GM18868 (cell line): ENCODE data around the gene LRRIQ1.

Experiments
- ATAC-seq: cut with Tn5 transposase; IDR thresholded peaks from one replicate; pipeline ENCODE4 v1.9.1; 2021; ENCODE audit warnings: mild to moderate bottlenecking, moderate library complexity; ENCODE audit not compliant: unreplicated experiment

The LRRIQ1 gene

GRCh38 chr12:85059594-85059993 lies 23.4 kb downstream of the LRRIQ1 start:
- ATAC-seq: no peak

DNA sequence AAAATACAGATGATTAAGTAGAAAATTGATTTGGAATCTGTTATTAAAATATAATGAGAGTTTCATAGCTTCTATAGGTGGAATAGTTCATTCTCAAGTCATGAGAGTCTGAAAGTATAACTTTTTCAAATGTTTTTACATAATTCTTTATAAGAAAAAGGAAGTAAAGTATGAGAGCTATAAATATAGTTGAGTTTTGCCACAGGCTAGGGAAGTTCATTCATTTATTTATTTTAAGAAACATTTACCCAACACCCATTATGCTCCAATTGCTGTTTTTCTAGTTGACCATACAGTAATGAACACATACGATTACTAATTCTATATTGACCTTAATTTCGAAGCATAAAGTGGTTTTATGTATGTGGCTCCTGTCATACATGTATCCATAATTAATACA lies 24.8 kb downstream of the LRRIQ1 start:
- no peak for ATAC-seq

DNA sequence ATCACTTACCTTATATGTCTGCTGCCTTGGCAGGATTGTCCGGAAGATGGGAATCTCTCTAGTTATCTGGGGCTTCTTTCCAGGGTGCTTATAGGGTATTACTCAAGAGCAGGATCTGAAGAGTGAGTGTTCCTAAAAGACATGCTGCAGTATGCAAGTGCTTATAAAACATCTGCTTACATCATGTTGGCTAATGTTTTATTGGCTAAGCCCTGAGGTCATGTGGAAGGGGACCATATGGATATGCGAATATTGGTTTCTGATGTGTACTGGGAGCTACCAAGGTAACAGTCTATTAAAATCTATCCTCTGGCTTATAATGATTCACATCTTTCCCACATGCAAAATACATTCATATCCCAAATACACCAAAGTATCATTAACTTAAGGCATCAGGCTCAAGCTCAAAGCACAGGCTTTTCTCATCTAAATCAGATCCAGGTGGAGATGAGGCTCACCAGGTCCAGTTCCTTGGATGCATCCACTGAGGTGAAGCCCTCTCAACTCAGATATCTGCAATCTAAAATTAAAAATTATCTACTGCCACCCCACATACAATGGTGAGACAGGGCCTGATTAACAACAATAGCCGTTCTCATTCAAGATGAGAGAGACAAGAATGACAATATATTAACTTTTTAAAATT lies 29.8 kb downstream of the LRRIQ1 start:
- ATAC-seq: no peak

DNA sequence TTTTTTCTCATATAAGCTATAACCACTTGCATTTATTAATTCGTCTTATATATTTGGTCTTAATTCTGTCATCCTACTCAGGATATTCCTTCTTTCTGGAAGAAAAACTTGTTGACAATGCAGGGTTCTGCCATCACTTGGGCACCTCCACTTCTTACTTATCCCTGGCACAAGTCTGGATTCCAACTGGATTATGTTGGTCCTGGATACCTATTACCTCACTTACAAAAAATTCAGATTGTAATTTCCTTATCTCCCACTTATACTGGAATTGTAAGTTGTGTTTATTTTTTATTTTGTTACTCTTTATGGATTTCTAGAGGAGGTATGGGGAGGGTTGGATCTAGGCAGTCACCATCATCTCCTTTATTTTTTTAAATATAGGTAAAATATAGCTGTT lies 36.7 kb downstream of the LRRIQ1 start:
- no peak for ATAC-seq

GRCh38 chr12:85076688-85077430 lies 40.7 kb downstream of the LRRIQ1 start:
- peak; percentile 82 for ATAC-seq

DNA sequence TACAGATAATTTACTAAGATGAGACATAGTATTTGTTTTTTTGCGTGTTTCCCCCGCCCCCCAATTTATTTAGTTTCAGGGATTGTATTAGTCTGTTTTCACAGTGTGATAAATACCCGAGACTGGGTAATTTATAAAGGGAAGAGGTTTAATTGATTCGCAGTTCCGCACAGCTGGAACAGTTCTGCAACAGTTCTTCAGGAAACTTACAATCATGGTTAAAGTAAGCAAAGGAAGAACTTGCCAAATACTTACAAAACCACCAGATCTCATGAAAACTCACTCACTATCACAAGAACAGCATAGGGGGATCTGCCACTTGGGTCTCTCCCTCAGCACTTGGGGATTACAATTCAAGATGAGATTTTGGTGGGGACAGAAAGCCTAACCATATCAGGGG lies 48.9 kb downstream of the LRRIQ1 start:
- ATAC-seq: no peak

- no peak for ATAC-seq
Measured at GRCh38 chr12:85089792-85090191, 53.6 kb downstream of the LRRIQ1 start.

- ATAC-seq: no peak
Measured at GRCh38 chr12:85092814-85093370, 56.7 kb downstream of the LRRIQ1 start.

GRCh38 chr12:85095501-85095900 lies 59.4 kb downstream of the LRRIQ1 start:
- ATAC-seq: no peak

GRCh38 chr12:85130646-85131045 lies 94.5 kb downstream of the LRRIQ1 start:
- ATAC-seq: no peak

GRCh38 chr12:85138833-85139232 lies 102.7 kb downstream of the LRRIQ1 start:
- ATAC-seq: no peak

DNA sequence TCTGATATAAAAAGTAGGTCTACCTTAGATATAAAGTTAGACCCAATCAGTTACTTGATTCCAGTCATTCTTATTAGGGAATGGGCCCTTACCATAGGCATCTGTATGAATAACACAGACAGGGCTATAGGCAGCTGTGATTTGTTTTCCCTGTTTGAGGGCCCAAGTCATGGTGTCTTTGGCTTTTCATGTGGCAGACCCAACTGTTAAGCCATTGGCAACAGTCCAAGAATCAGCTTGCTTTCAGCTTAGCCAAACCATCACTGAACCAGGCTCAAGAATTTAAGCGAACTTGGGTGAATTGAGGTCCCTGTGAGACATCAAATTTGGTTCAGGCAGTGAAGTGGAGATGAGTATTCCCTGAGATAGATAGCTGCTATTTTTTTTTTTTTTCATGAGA lies 111.2 kb downstream of the LRRIQ1 start:
- no peak for ATAC-seq

DNA sequence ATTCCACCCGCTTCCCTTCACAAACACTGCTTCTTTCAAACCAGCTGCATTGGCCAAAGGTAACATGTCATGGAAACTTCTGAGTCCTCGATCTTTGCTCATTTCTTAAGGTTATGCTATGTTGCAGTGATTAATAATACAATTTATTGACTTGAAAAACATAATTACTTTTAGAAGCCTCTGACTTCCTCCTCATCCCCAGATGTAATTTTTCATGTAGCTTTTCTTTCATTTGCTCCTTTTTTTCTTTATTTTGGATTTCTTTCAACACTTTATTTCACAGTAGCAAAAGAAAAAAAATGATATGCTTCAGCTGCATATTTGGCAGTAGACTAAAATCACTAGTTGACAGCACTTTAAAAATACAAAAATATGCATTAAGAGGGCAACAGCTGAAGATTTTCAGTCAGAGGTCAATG lies 116.2 kb downstream of the LRRIQ1 start:
- no peak for ATAC-seq

GRCh38 chr12:85155791-85156190 lies 119.6 kb downstream of the LRRIQ1 start:
- ATAC-seq: no peak

DNA sequence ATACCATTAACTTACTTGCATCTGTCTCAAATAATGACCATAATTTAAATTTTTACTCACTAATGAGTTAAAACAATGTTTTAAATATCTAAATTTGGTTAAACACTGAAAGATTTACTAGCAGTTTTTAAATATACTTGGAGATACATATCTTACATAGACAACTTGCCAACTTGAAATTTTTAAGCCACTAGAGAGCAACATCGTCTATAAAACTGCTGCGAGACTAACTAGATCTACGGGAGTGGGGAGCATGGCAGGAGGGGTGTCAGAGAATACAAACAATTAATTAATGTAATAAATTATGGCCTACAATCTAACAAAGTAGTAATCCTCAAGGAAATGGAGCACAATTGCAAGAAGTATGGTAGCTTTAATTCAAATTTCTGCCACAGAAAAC lies 120.4 kb downstream of the LRRIQ1 start:
- ATAC-seq: no peak

GRCh38 chr12:85157035-85157603 lies 121.0 kb downstream of the LRRIQ1 start:
- no peak for ATAC-seq

DNA sequence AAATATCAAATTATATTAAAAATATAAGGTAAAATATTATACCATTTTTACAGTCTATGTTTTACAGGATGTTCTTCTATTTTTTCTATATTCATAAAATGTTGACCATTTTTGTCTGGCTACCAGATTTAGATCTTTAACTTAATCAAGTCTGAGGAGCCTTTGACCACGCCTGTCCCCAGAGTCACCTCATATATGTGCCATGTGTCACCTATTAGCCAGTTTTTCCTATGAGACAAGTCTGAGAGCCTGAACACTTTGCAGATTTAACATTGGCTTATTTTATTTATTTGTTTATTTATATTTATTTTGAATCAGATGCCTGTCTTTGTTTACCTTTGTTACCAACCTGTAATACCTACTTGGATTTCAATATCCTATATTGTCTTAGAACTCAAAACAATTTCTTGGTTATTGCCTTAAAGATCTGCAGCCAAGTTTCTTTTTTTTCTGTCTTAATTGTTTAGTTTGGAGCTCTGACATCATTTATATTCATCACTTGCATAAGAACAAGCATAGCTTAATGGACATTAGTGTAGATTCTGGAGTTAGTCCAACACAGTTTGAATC lies 127.7 kb downstream of the LRRIQ1 start:
- no peak for ATAC-seq

DNA sequence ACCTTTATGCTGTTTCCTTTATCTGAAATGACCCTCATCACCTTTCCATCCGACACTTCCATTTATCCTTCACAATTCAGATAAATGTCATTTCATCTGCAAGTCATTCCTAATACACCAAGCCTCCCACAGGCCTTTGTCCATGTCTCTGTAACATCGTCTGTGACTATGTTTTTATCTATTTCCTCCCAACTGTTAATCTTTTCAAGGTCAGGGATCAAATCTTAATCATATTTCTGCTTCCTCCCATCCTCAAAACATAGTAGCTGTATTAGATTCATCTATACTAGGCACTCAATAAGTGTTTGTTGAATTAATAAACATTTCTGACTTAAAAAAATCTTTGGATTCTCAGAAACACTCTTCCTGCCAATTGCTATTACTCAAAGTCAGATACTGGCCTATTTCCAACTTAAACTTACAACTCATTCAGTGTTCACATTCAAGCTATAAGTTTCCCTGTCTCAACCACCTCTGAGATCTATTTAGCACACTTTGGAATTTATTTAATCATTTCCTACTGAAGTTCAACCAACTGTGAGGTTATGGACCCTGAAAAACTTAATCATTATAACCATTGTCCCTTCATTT lies 143.6 kb downstream of the LRRIQ1 start:
- no peak for ATAC-seq

- no peak for ATAC-seq
Measured at GRCh38 chr12:85182699-85183098, 146.5 kb downstream of the LRRIQ1 start.

GRCh38 chr12:85183855-85184254 lies 147.7 kb downstream of the LRRIQ1 start:
- no peak for ATAC-seq

GRCh38 chr12:85186236-85186635 lies 150.1 kb downstream of the LRRIQ1 start:
- no peak for ATAC-seq
